Stimulated activated CD8-positive, alpha-beta memory T cell treated with anti-CD3 and anti-CD28 coated beads, Interleukin-7, amount 100 ng/mL, for 1 hour (primary cell): ENCODE data around the gene CFAP141.
"Not testable (repeated sequence)": the region's sequence is repeated elsewhere in the genome, so short reads cannot be mapped to it uniquely, and the experiment has no call there.

ENCODE experiments used
- DNase-seq, 2 donors: peaks; one replicate each; pipeline ENCODE4 v3.0.0-alpha.2; 2020; ENCODE audit warnings: low read depth in 2 of 2

CFAP141 gene

GRCh38 chr1:154206196-154206595 is at the start of gene CFAP141:
Gene CFAP141, minus strand, starts transcription at chr1:154206333. Its CDS starts 26 bp downstream, at chr1:154206307.
- DNase-seq, result no peak

- no peak for DNase-seq
Measured at GRCh38 chr1:154253671-154254070, 47.5 kb upstream of the CFAP141 start.

- no peak for DNase-seq
Measured at GRCh38 chr1:154241703-154242351, 35.7 kb upstream of the CFAP141 start.

- no peak for DNase-seq
Measured at GRCh38 chr1:154240294-154240833, 34.2 kb upstream of the CFAP141 start.

GRCh38 chr1:154239491-154239890 is 33.4 kb upstream of the CFAP141 start:
- DNase-seq, result no peak

- no peak for DNase-seq
Measured at GRCh38 chr1:154237880-154238506, 31.9 kb upstream of the CFAP141 start.

GRCh38 chr1:154237435-154237834 is 31.3 kb upstream of the CFAP141 start:
- DNase-seq, result no peak

- DNase-seq, result no peak
Measured at GRCh38 chr1:154236855-154237254, 30.7 kb upstream of the CFAP141 start.

- not testable (repeated sequence) for DNase-seq
Measured at GRCh38 chr1:154233127-154233526, 27.0 kb upstream of the CFAP141 start.

GRCh38 chr1:154231112-154231511 is 25.0 kb upstream of the CFAP141 start:
- DNase-seq, result not testable (repeated sequence)

- no peak for DNase-seq
Measured at GRCh38 chr1:154225370-154225769, 19.2 kb upstream of the CFAP141 start.

- DNase-seq, result no peak
Measured at GRCh38 chr1:154223621-154224020, 17.5 kb upstream of the CFAP141 start.

- DNase-seq, result no peak
Measured at GRCh38 chr1:154222918-154223317, 16.8 kb upstream of the CFAP141 start.

- DNase-seq, result no peak
Measured at GRCh38 chr1:154222518-154222917, 16.4 kb upstream of the CFAP141 start.

- DNase-seq, result peak; percentile 34 to 36
Measured at GRCh38 chr1:154221278-154222001, 15.3 kb upstream of the CFAP141 start.

GRCh38 chr1:154220970-154221277 is 14.8 kb upstream of the CFAP141 start:
- no peak for DNase-seq

- peak; percentile 96 to 97 for DNase-seq
Measured at GRCh38 chr1:154220071-154220969, 14.2 kb upstream of the CFAP141 start, which contains the start of gene UBAP2L. Gene UBAP2L, plus strand, starts transcription at chr1:154220955. Its CDS starts 4,169 bp downstream, at chr1:154225124.

GRCh38 chr1:154219541-154219940 is 13.4 kb upstream of the CFAP141 start:
- DNase-seq, result no peak

GRCh38 chr1:154218545-154218944 is 12.4 kb upstream of the CFAP141 start:
- DNase-seq, result no peak

- no peak for DNase-seq
Measured at GRCh38 chr1:154213274-154213673, 7.1 kb upstream of the CFAP141 start.

GRCh38 chr1:154212083-154212482 is 6.0 kb upstream of the CFAP141 start:
- no peak for DNase-seq
